NOMO-1 treated with dmso at 0.1 percent for 144 hours (cell line): ENCODE measurements around the gene CD164.
A peak's percentile ranks its signal among the peaks of the same experiment; 100 is the strongest.
"Not testable (repeated sequence)": the region's sequence is repeated elsewhere in the genome, so short reads cannot be mapped to it uniquely, and the experiment has no call there.

ENCODE experiments used
- DNase-seq: peaks from one replicate; lab custom pipeline; 2025; ENCODE audit not compliant: unreplicated experiment; lab: John Stamatoyannopoulos, UW

Gene CD164

DNA sequence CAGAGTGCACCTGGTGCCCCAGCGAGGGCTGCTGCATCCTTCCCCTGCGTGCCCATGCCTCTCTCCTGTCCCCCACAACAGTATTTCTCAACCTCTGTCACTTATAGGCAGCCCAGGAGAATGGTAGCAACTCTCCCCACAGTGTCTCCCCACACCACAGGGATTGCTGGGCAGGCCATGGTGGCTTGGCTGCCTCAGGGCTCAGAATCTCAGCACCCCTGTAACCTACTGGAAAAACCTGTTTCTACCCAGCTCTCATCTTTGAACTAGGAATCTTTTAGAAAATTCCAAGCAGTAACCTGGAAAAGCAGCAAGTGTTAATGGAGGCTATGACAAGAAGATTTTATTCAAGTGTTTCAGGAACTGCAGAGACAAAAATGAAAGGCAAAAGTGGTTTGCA lies 38.0 kb downstream of the CD164 start:
- DNase-seq = no peak

DNA sequence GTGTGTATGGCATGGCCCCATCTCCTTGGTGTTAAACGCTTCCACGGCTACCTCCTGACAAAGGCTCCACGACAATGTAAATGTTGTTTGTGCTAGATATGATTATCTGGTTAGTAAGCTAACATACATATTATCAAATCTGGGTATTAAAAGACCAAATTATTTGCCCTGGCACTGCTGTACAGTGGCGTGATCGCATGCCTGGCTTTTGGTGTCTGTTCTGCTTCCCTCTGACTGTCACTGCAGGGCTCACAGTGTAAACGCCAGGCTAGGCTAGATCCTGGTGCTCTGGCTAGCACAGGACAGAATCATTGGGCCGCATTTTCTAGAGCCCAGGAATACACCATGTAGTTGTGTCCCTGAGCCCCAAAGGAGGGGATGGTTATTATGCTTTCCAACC lies 38.7 kb downstream of the CD164 start:
- no peak for DNase-seq

DNA sequence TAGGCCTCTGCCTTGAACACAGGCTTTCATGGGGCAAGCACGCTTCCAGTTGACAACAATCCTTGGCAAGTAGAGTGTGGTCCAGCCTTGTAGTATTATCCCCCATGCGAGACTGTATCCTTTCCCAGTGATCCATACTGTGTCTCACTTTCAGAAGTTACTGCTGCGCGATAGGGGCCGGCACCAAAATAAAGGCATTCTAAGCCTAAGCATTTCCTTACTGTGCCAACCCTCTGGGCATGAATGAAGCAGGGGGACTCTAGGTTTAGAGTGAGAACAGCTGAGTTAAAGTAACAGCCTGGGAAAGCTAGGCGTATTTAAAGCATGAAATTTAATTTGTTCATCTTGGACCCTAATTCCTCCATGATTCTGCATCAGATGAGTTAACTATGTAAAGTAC lies 39.4 kb downstream of the CD164 start:
- DNase-seq = no peak

DNA sequence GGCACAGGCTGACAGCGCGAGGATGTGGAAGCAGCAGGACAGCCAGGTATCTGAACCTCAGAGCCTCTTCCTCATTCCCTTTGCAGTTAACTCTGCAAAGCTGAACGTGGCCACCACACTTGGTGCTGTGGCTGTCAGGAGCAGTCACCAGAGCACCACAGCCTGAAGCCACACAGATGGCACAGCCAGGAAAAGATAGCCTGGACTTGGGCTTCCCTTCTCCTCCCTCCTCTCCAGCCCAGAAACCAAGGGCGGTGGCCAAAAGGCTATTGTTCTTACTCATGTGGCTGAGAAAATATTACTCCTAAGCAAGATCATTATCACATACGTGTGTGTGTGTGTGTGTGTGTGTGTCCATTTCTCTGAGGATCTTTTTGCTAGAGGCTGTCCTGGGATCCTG lies 39.8 kb downstream of the CD164 start:
- DNase-seq = no peak

DNA sequence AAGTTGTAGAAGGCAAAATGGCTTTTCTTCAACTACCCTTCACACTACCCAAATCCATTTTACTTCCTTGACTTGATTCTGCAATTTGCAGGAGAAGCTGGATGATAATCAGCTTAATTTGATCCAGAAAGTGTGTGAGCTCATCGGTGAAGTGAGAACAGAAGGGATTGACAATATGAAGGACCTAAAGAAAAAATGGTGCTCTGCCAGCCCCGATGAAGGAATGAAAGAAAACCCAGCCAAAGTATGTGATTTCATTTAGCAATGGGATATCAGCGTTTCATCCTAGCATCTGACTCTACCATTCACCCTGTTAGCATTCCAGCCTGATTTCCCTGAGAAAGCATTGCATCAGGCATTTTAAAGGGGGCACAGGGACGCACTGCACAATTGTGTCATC lies 41.5 kb downstream of the CD164 start:
- no peak for DNase-seq

DNA sequence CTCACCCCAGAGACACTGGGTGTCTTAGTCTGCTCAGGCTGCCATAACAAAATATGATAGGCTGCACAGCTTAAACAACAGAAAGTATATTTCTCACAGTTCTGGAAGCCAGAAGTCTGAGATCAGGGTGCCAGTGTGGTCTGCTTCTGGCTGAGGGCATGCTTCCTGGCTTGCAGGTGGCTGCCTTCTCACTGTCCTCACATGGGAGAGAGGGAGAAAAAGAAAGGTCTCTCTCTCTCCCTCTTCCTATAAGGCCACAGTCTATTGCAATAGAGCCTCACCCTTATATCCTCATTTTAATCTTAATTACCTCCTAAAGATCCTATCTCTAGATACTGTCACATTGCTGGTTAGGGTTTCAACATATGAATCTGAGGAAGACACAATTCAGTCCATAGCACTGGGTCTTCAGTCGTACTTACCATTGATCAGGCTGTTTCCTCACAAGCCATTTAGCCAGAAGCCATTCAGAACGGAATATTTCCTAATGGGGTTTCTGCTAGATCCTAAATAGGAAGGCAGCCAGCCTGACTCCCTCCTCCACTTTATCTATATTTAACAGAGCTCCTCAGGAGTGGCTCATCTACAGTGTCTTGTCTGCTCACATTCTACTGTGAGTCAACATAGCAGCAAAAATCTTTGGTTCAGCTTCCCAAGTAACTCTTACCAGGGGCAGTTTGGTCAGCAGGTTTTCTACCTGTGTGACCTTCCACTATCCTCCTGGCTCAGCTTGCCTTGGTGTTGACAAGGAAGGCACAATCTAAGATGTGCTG lies 42.2 kb downstream of the CD164 start:
- DNase-seq = no peak

DNA sequence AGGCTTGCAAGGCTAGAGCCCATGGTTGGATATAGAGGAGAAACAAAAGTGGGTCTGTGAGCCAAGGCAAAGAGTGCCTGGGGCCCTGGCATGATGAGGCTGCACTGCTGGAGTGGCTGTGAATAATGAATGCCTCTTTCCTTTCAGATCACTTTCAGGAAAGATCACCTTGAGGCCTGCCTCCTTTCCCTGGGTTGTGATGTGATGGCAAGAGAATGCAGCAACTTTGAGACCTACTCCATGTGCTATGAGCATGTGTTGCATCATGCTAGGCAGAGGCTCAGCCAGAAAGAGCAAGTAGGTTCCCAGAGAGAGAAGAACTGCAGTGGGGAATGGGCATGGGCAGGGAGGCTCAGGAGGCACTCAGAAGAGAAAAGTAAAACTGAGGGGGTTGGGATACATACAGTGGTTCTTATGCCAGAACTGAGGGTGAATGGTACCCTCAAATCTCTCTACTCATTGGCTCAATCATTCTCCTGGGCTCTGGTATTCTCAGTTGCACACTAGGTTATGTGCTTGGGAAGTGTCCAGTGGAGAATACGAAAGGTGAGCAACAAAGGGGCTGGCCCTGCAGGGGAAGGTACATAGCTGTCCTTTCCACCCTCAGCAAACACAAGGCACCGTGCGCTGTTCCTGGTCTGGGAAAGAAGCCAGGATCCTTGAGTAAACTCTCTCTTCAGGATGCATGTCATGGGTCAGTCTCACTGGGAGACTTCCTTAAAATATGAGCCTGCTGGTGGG lies 45.9 kb downstream of the CD164 start:
- no peak for DNase-seq

DNA sequence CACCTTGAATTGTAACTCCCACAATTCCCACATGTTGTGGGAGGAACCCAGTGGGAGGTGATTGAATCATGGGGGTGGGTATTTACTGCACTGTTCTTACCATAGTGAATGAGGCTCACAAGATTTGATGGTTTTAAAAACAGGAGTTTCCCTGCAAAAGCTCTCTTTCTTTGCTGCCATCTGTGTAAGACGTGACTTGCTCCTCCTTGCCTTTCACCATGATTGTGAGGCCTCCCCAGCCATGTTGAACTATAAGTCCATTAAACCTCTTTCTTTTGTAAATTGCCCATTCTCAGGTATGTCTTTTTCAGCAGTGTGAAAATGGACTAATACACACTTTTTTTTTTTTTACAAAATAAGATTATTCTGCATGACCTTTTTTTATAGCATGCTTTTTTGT lies 48.4 kb downstream of the CD164 start:
- DNase-seq = not testable (repeated sequence)

DNA sequence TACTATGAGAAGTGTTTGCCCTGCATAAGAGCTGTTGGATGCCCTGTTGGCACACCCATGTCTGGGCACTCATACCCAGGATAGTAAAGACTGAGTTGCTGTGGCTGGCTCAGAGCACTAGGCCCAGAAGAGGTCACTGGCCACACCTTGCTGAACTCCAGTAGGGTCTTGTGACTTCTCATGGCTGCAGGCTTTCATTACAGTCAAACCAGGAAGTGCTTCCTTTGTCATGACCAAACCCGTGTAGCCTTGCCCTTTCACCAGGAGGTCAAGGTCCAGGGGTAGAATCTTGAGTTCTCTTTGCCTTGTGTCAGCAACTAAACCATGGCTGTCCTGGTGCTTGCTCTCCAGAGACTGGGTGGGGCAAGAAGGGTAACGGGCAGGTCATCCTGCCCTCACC lies 49.5 kb downstream of the CD164 start:
- DNase-seq = no peak

DNA sequence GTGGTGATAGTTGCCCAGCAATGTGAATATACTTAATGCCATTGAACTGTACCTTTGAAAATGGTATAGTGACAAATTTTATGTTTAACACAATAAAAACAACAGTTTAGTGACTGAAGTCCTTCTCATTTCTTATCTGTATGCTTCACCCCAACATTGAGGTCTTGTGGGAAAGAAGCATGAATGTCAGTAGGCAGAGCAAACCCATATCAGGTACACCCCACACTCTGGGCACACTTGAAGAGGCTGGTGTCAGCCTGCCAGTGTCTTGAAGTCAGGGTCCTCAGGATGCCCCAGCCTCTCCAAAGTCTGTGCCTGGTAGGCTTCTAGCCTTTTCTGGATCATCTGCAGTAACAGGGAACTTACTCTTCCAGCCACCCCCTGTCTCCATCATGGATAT lies 51.2 kb downstream of the CD164 start:
- no peak for DNase-seq

DNA sequence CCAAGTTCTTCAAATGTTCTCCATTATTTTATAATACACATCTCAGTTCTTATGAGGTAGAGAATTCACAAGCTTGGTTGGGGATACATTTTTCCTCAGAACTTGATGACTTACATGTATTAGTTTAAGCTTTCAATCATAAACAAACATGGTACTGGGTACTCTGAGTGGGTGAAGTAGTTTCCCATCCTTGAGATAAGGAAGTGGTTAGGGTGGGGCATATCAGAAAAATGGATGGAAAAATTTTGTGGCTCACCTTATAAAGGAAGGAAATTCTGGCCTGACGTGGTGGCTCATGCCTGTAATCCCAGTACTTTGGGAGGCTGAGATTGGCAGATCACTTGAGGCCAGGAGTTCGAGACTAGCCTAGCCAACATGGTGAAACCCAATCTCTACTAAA lies 52.0 kb downstream of the CD164 start:
- DNase-seq = no peak

DNA sequence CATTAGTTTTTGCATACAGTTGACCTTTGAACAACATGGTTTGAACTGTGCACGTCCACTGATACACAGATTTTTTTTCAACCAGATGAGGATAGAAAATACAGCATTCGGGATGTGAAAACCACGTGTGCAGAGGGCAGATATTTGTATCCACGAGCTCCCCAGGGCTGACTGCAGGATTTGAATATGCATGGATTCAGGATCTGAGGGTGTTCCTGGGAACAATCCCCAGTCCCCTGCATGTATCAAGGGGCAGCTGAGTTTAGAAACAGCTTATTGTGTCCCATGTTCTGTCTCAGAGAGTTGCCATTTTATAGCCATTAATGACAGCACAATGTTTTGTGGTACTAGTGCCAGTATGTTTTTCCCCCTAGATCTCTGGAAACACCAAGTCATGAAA lies 53.6 kb downstream of the CD164 start:
- no peak for DNase-seq

DNA sequence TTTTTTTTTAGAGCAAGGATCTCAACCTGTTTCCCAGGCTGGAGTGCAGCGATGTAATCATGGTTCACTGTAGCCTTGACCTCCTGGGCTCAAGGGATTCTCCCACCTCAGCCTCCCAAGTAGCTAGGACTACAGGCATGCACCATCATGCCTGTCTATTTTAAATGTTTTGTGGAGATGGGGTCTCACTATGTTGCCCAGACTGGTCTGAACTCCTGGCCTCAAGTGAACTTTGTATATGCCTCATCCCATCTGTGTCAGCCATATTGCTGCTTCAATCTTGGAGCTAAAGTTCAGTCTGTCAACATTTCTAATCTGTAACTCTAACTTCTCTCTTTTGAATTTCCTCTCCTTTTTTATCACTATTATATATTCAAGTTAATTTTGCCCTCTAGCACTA lies 54.3 kb downstream of the CD164 start:
- DNase-seq = no peak

DNA sequence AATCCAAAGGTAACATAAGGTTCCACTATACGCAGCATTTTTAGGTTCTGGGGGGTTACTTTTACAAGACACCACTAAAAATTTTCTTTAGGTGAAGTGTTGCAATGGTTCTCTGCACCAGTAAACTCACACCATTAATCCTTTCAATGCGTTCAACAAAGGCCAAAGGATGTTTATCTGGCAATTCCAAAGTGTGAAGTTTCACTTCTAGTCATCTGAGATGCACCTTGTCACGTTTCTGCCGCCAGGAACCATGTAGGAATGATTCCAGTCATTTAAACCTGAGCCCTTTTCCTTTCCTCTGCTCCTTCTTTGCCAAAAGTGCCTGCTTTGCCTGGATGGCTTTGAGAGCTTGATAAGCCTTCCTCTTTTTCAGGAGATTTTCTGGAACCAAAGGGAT lies 54.8 kb downstream of the CD164 start:
- no peak for DNase-seq

DNA sequence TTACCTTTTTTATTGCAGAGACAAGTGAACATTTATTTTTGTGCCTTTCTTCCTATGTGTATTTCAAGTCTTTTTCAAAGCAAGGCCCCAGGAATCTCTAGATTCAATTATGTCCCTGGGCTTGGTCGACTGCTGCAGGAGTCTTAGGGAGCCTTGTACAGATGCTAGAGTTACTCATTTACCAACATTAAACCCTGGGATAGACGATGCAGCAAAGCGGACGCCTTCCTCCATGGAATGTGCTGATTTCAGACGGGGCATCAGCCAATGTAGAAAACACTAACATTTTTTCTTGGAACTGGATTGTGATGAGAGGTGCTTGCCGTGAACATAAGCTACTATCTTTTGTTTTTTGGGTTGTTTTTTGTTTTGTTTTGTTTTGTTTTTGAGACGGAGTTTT lies 55.9 kb downstream of the CD164 start:
- DNase-seq = no peak

DNA sequence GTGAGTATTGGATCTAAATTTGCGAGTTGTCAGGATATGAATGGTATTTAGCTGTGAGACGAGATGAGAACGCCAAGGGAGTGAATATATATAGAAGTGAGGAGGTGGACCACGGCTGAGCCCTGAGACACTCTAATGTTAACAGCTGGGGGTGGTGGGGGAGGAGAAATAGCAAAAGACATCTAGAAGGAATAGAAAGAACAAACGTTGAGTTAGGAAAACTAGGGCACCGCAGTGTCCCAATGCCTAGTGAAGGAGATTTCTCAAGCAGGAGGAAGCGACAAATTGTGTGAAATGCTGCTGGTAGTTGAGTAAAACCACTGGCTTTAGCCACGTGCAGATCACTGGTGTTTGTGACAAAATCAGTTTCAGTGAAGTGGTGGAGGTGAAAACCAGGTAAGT lies 56.9 kb downstream of the CD164 start:
- DNase-seq = no peak

DNA sequence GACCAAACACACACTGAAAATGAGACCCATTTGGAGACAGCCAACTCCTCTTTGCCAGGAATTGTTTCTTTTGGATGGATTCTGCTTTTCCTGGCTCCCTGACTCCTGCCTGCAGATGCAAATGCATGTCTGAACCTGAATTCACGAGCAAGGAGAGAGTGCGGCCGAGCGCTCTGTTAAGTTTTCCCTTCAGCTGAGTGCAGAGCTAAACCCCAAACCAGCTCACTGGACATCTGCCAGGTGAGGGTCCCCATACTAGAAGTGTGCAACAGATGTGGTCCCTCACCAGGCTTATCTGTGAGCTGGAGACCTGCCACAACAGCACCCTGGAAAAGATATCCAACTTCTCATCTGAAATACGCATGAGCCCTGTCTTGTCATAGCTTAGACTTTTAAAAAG lies 59.0 kb downstream of the CD164 start:
- no peak for DNase-seq

DNA sequence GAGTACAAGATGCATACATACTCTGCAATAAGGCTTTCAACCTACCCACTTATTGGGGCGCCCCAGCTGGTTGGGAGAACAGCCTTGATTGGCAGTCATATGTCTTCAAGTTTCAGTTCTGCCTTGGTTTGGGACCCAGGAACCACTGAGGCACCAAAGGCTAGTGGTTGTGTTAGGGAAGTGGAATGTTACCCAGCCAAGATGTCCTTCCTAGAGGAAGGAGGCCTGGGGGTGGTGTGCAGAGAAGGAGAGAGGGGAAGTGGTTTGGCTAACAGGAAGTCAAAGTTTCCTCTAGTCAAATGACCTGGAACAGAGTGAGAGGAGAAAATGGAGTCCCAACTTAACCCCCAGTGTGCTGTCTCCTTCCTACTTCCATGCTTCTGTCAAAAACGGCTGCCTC lies 59.4 kb downstream of the CD164 start:
- DNase-seq = peak; percentile 74

DNA sequence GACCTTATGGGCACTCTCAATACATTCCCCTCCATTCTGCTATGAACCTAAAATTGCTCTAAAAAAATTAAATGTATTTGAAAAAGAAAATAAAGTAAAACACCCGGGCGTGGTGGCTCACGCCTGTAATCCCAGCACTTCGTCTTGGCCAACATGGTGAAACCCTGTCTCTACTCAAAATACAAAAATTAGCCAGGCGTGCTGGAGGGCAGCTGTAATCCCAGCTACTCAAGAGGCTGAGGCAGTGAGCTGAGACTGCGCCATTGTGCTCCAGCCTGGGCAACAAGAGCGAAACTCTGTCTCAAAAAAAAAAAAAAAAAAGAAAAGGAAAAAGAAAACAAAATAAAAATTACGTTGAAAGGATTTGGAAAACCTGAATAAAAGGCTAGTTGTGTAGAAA lies 60.5 kb downstream of the CD164 start:
- DNase-seq = no peak

DNA sequence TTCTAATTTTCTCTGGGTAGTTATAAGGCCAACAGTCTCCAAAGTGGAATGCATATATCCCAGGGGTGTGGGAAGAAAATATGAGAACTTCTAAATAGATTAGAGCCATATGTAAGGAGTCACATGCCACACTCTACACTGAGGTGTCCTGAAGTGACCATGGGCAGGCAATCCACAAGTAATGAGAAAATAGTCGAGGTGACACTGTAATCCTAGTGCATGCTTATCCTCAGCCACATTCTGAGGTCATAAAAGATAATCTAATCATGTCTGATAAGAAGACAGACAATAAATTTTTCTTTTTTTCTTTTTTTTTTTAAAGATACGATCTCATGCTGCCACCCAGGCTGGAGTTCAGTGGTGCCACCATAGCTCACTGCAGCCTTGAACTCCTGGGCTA lies 62.2 kb downstream of the CD164 start:
- DNase-seq = no peak

DNA sequence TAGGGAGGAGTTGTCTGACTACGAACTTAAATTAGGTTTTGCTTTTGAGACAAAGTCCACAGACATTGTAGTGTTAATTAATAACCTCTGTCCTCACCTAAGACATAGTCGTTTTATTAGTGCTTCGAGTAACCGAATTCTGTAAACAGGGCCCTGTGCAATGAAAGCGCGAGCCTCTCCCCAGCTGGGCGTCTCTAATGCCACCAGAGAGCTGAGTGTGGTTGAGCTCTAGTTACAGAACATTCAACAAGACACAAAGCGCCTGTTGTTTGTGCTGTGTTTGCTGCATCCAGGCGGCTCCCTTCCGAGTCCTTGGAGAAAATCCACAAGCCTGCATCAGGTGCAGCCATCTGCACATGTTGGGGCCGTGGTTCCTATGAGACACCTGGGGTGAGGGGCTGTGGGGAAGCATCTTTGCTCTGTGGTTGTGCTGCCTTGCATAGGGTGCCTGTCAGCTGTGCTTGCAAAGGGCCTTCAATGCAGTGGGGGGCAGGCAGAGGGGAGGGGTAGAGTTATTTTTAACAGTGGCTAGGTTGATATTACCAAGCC lies 63.9 kb downstream of the CD164 start:
- no peak for DNase-seq

DNA sequence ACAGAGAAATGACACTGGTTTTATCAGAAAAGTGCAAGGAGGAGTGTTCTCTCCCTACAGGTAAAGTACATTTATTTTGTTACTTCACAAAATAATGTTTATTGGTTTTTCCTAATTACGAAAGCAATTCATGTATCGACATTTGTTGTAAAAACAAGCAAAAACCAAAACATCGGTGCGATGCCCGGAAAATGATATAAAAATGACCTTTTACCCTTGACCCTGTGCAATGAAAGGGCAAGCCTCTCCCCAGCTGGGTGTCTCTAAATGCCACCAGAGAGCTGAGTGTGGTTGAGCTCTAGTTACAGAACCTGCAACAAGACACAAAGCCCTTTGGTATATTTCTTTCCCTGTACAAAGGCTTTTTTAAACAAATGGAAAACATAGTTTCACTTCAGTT lies 65.4 kb downstream of the CD164 start:
- no peak for DNase-seq
